HEK293 (cell line): ENCODE results near the gene PCP2.

Experiments used
- ELK4 ChIP-seq: IDR thresholded peaks from 2 replicates; pipeline ENCODE4 v1.6.1; 2011; ENCODE audit warnings: mild to moderate bottlenecking, low read depth, low read length, borderline replicate concordance
- FEZF1 ChIP-seq: fragments of 450-650 bp; formaldehyde crosslinking; IDR thresholded peaks from 2 replicates; pipeline ENCODE4 v1.5.1; 2016; ENCODE audit warnings: missing biosample characterization, missing genetic modification characterization
- HOXA7 ChIP-seq: sonication (generic); formaldehyde crosslinking; IDR thresholded peaks from 2 replicates; pipeline ENCODE4 v1.8.1; 2022; ENCODE audit warnings: missing genetic modification reagents, borderline replicate concordance
- KLF7 ChIP-seq: fragments of 450-650 bp; formaldehyde crosslinking; IDR thresholded peaks from 2 replicates; pipeline ENCODE4 v1.5.1; 2016; ENCODE audit warnings: missing biosample characterization, missing genetic modification characterization, borderline replicate concordance
- MZF1 ChIP-seq: fragments of 450-650 bp; formaldehyde crosslinking; IDR thresholded peaks from 2 replicates; pipeline ENCODE4 v1.5.1; 2017; ENCODE audit warnings: missing biosample characterization, missing genetic modification characterization, borderline replicate concordance
- PBX3 ChIP-seq: sonication (generic); formaldehyde crosslinking; IDR thresholded peaks from 2 replicates; pipeline ENCODE4 v1.8.1; 2022; ENCODE audit warnings: mild to moderate bottlenecking, moderate library complexity, missing genetic modification reagents
- SP7 ChIP-seq: fragments of 450-650 bp; formaldehyde crosslinking; IDR thresholded peaks from 2 replicates; pipeline ENCODE4 v1.5.1; 2016; ENCODE audit warnings: missing biosample characterization, missing genetic modification characterization
- TCF7L2 ChIP-seq: IDR thresholded peaks from 2 replicates; pipeline ENCODE4 v1.6.1; 2011; ENCODE audit warnings: low read depth, mild to moderate bottlenecking, inconsistent platforms, low read length, moderate library complexity, borderline replicate concordance
- ZBTB10 ChIP-seq: fragments of 450-650 bp; formaldehyde crosslinking; IDR thresholded peaks from 2 replicates; pipeline ENCODE4 v1.5.1; 2016; ENCODE audit warnings: missing biosample characterization, missing genetic modification characterization
- ZFHX2 ChIP-seq: fragments of 450-650 bp; formaldehyde crosslinking; conservative IDR thresholded peaks from 2 replicates; pipeline ENCODE4 v1.5.1; 2016; ENCODE audit warnings: missing biosample characterization, missing genetic modification characterization
- ZNF174 ChIP-seq: fragments of 450-650 bp; formaldehyde crosslinking; IDR thresholded peaks from 2 replicates; pipeline ENCODE4 v1.5.0; 2017; ENCODE audit warnings: missing biosample characterization, mild to moderate bottlenecking, missing genetic modification characterization
- ZNF248 ChIP-seq: fragments of 450-650 bp; formaldehyde crosslinking; IDR thresholded peaks from 2 replicates; pipeline ENCODE4 v1.5.1; 2017; ENCODE audit warnings: missing biosample characterization, missing genetic modification characterization
- ZNF280C ChIP-seq: fragments of 450-650 bp; formaldehyde crosslinking; IDR thresholded peaks from 2 replicates; pipeline ENCODE4 v1.5.1; 2016; ENCODE audit warnings: missing biosample characterization, missing genetic modification characterization
- ZNF350 ChIP-seq: fragments of 450-650 bp; formaldehyde crosslinking; IDR thresholded peaks from 2 replicates; pipeline ENCODE4 v1.5.0; 2017; ENCODE audit warnings: missing biosample characterization, mild to moderate bottlenecking, missing genetic modification characterization
- ZNF354C ChIP-seq: fragments of 450-650 bp; formaldehyde crosslinking; IDR thresholded peaks from 2 replicates; pipeline ENCODE4 v1.5.1; 2016; ENCODE audit warnings: missing biosample characterization, missing genetic modification characterization, low read depth, borderline replicate concordance
- ZNF404 ChIP-seq: fragments of 450-650 bp; formaldehyde crosslinking; IDR thresholded peaks from 2 replicates; pipeline ENCODE4 v1.5.1; 2017; ENCODE audit warnings: missing biosample characterization, missing genetic modification characterization
- ZNF423 ChIP-seq: fragments of 450-650 bp; formaldehyde crosslinking; IDR thresholded peaks from 2 replicates; pipeline ENCODE4 v1.5.1; 2016; ENCODE audit warnings: missing biosample characterization, missing genetic modification characterization
- ZNF48 ChIP-seq: fragments of 450-650 bp; formaldehyde crosslinking; IDR thresholded peaks from 2 replicates; pipeline ENCODE4 v1.5.1; 2016; ENCODE audit warnings: missing biosample characterization, missing genetic modification characterization
- ZNF513 ChIP-seq: fragments of 450-650 bp; IDR thresholded peaks from 2 replicates; pipeline ENCODE4 v1.5.1; 2018; ENCODE audit warnings: missing biosample characterization, missing genetic modification characterization
- ZNF521 ChIP-seq: fragments of 450-650 bp; formaldehyde crosslinking; IDR thresholded peaks from 2 replicates; pipeline ENCODE4 v1.5.1; 2017; ENCODE audit warnings: missing biosample characterization, mild to moderate bottlenecking, missing genetic modification characterization
- ZNF530 ChIP-seq: fragments of 450-650 bp; formaldehyde crosslinking; IDR thresholded peaks from 2 replicates; pipeline ENCODE4 v1.5.1; 2016; ENCODE audit warnings: low read depth, missing biosample characterization, missing genetic modification characterization
- ZNF544 ChIP-seq: fragments of 450-650 bp; formaldehyde crosslinking; IDR thresholded peaks from 2 replicates; pipeline ENCODE4 v1.5.0; 2017; ENCODE audit warnings: missing biosample characterization, missing genetic modification characterization
- ZNF555 ChIP-seq: fragments of 450-650 bp; formaldehyde crosslinking; conservative IDR thresholded peaks from 2 replicates; pipeline ENCODE4 v1.5.1; 2017; ENCODE audit warnings: missing biosample characterization, mild to moderate bottlenecking, missing genetic modification characterization, inconsistent platforms
- ZNF561 ChIP-seq: fragments of 450-650 bp; IDR thresholded peaks from 2 replicates; pipeline ENCODE4 v1.5.1; 2018; ENCODE audit warnings: missing biosample characterization, missing genetic modification characterization, borderline replicate concordance
- ZNF600 ChIP-seq: fragments of 450-650 bp; formaldehyde crosslinking; IDR thresholded peaks from 2 replicates; pipeline ENCODE4 v1.5.1; 2016; ENCODE audit warnings: missing biosample characterization, missing genetic modification characterization
- ZNF704 ChIP-seq: fragments of 450-650 bp; formaldehyde crosslinking; IDR thresholded peaks from 2 replicates; pipeline ENCODE4 v1.5.1; 2016; ENCODE audit warnings: missing biosample characterization, missing genetic modification characterization
- ZNF792 ChIP-seq: fragments of 450-650 bp; formaldehyde crosslinking; IDR thresholded peaks from 2 replicates; pipeline ENCODE4 v1.5.1; 2016; ENCODE audit warnings: missing biosample characterization, missing genetic modification characterization
- ZSCAN18 ChIP-seq: fragments of 450-650 bp; formaldehyde crosslinking; IDR thresholded peaks from 2 replicates; pipeline ENCODE4 v1.5.1; 2016; ENCODE audit warnings: missing biosample characterization, missing genetic modification characterization
- ZSCAN30 ChIP-seq: fragments of 450-650 bp; IDR thresholded peaks from 2 replicates; pipeline ENCODE4 v1.5.1; 2018; ENCODE audit warnings: missing biosample characterization, mild to moderate bottlenecking, missing genetic modification characterization, moderate library complexity

PCP2 gene

GRCh38 chr19:7636691-7637373, 3.3 kb upstream of the PCP2 start, which contains the start of gene STXBP2 (continued):
- TF ChIP-seq ZNF555 (tag by site-specific recombination), result no peak
- no peak for TF ChIP-seq ZNF48 (tag by site-specific recombination)
- TF ChIP-seq ZNF423 (tag by site-specific recombination), result no peak
- TF ChIP-seq HOXA7 (CRISPR knock-in tag), result no peak
- TF ChIP-seq ZFHX2 (tag by site-specific recombination), result peak; percentile 35
- TF ChIP-seq FEZF1 (tag by site-specific recombination), result no peak
- no peak for TF ChIP-seq ZNF530 (tag by site-specific recombination)
- no peak for TF ChIP-seq ZBTB10 (tag by site-specific recombination)
- TF ChIP-seq ZNF350 (tag by site-specific recombination), result no peak
- TF ChIP-seq ELK4, result no peak
- no peak for TF ChIP-seq ZNF521 (tag by site-specific recombination)
- TF ChIP-seq ZSCAN30 (tag by site-specific recombination), result peak; percentile 41; the same call in 1 of the 2 replicates
- no peak for TF ChIP-seq PBX3
- no peak for TF ChIP-seq ZNF513 (tag by site-specific recombination)
- peak; percentile 23; the same call in 1 of the 2 replicates for TF ChIP-seq SP7 (tag by site-specific recombination)
- TF ChIP-seq ZNF404, result no peak
- no peak for TF ChIP-seq ZSCAN18 (tag by site-specific recombination)
- TF ChIP-seq ZNF561 (tag by site-specific recombination), result no peak
- TF ChIP-seq KLF7 (tag by site-specific recombination), result no peak
- TF ChIP-seq ZNF704, result no peak
- TF ChIP-seq MZF1 (tag by site-specific recombination), result no peak
- no peak for TF ChIP-seq ZNF248 (tag by site-specific recombination)
- TF ChIP-seq TCF7L2, result no peak
- no peak for TF ChIP-seq ZNF354C (tag by site-specific recombination)
- TF ChIP-seq ZNF174 (tag by site-specific recombination), result no peak
- TF ChIP-seq ZNF792 (tag by site-specific recombination), result no peak
- no peak for TF ChIP-seq ZNF600 (tag by site-specific recombination)
- TF ChIP-seq ZNF544 (tag by site-specific recombination), result no peak
- no peak for TF ChIP-seq ZNF280C (tag by site-specific recombination)
